ENCODE measurements around the gene ARSJ.
"Not testable (repeated sequence)": the region's sequence is repeated elsewhere in the genome, so short reads cannot be mapped to it uniquely, and the experiment has no call there.

The ARSJ gene

GRCh38 chr4:113979148-113979904 is at the start of gene ARSJ:
Gene ARSJ, minus strand, starts transcription at chr4:113979647. Its CDS starts 813 bp downstream, at chr4:113978834.
- DNase-seq: no peak

- no peak for DNase-seq
These were observed 48.6 kb upstream of the ARSJ start for GRCh38 chr4:114028071-114028470.

GRCh38 chr4:114027596-114027995 is 48.1 kb upstream of the ARSJ start:
- no peak for DNase-seq

GRCh38 chr4:114026447-114026846 is 47.0 kb upstream of the ARSJ start:
- no peak for DNase-seq

GRCh38 chr4:114025176-114025777 is 45.8 kb upstream of the ARSJ start:
- DNase-seq: no peak

GRCh38 chr4:114021451-114021850 is 42.0 kb upstream of the ARSJ start:
- no peak for DNase-seq

GRCh38 chr4:114019969-114020358 is 40.5 kb upstream of the ARSJ start:
- no peak for DNase-seq

GRCh38 chr4:114019276-114019968 is 40.0 kb upstream of the ARSJ start:
- no peak for DNase-seq

GRCh38 chr4:114017120-114017917 is 37.9 kb upstream of the ARSJ start:
- no peak for DNase-seq

- no peak for DNase-seq
These were observed 36.0 kb upstream of the ARSJ start for GRCh38 chr4:114015444-114015899.

- not testable (repeated sequence) for DNase-seq
These were observed 33.8 kb upstream of the ARSJ start for GRCh38 chr4:114013201-114013600.

- DNase-seq: no peak
These were observed 33.3 kb upstream of the ARSJ start for GRCh38 chr4:114012749-114013148.

- DNase-seq: no peak
These were observed 26.4 kb upstream of the ARSJ start for GRCh38 chr4:114005569-114006442.

- DNase-seq: peak; percentile 8
These were observed 25.2 kb upstream of the ARSJ start for GRCh38 chr4:114004483-114005226.

- DNase-seq: no peak
These were observed 19.1 kb upstream of the ARSJ start for GRCh38 chr4:113998531-113998930.

- DNase-seq: no peak
These were observed 18.6 kb upstream of the ARSJ start for GRCh38 chr4:113998079-113998478.

- DNase-seq: no peak
These were observed 17.8 kb upstream of the ARSJ start for GRCh38 chr4:113997206-113997605.

GRCh38 chr4:113996599-113997177 is 17.2 kb upstream of the ARSJ start:
- no peak for DNase-seq

GRCh38 chr4:113993887-113994286 is 14.4 kb upstream of the ARSJ start:
- no peak for DNase-seq

- no peak for DNase-seq
These were observed 11.4 kb upstream of the ARSJ start for GRCh38 chr4:113990886-113991285.

GRCh38 chr4:113987382-113987941 is 8.0 kb upstream of the ARSJ start:
- DNase-seq: no peak
